CD4-positive, alpha-beta T cell treated with Interleukin-12 subunit alpha and Interleukin-12 subunit beta, for 1 hour (primary cell): ENCODE data around the gene HPS3.
"Not testable (repeated sequence)": the region's sequence is repeated elsewhere in the genome, so short reads cannot be mapped to it uniquely, and the experiment has no call there.

Experiments
- DNase-seq: peaks from one replicate; pipeline ENCODE4 v3.0.0-alpha.2; 2020

The HPS3 gene

GRCh38 chr3:149129326-149130205 lies at the start of gene HPS3:
TSS of gene HPS3 (plus strand) at chr3:149129638. CDS start at chr3:149129724, 86 bp downstream.
- peak; percentile 83 for DNase-seq

- DNase-seq: no peak
These were observed 49.3 kb upstream of the HPS3 start for GRCh38 chr3:149080011-149080698.

GRCh38 chr3:149080699-149081091 lies 48.7 kb upstream of the HPS3 start:
- DNase-seq: no peak

- no peak for DNase-seq
These were observed 47.7 kb upstream of the HPS3 start for GRCh38 chr3:149081772-149082171.

GRCh38 chr3:149085828-149086231 lies 43.6 kb upstream of the HPS3 start:
- peak; percentile 24 for DNase-seq

- peak; percentile 95 for DNase-seq
These were observed 43.0 kb upstream of the HPS3 start, which contains the start of gene HLTF for GRCh38 chr3:149086232-149086988. TSS of gene HLTF (minus strand) at chr3:149086533. CDS start at chr3:149086336, 197 bp downstream.

- no peak for DNase-seq
These were observed 42.2 kb upstream of the HPS3 start for GRCh38 chr3:149087208-149087607.

- DNase-seq: no peak
These were observed 40.0 kb upstream of the HPS3 start for GRCh38 chr3:149089395-149089794.

- no peak for DNase-seq
These were observed 39.0 kb upstream of the HPS3 start for GRCh38 chr3:149090461-149090860.

GRCh38 chr3:149090907-149091306 lies 38.5 kb upstream of the HPS3 start:
- no peak for DNase-seq

- no peak for DNase-seq
These were observed 37.5 kb upstream of the HPS3 start for GRCh38 chr3:149091983-149092382.

- DNase-seq: no peak
These were observed 34.0 kb upstream of the HPS3 start for GRCh38 chr3:149095487-149095886.

GRCh38 chr3:149097987-149098386 lies 31.5 kb upstream of the HPS3 start:
- DNase-seq: not testable (repeated sequence)

- no peak for DNase-seq
These were observed 28.3 kb upstream of the HPS3 start for GRCh38 chr3:149101154-149101553.

GRCh38 chr3:149101641-149102040 lies 27.8 kb upstream of the HPS3 start:
- no peak for DNase-seq

GRCh38 chr3:149104484-149104883 lies 25.0 kb upstream of the HPS3 start:
- no peak for DNase-seq

GRCh38 chr3:149114458-149114857 lies 15.0 kb upstream of the HPS3 start:
- DNase-seq: no peak

GRCh38 chr3:149115114-149115513 lies 14.3 kb upstream of the HPS3 start:
- no peak for DNase-seq

- no peak for DNase-seq
These were observed 10.7 kb upstream of the HPS3 start for GRCh38 chr3:149118724-149119123.

GRCh38 chr3:149119466-149119865 lies 10.0 kb upstream of the HPS3 start:
- DNase-seq: no peak

- peak; percentile 69 for DNase-seq
These were observed 9.1 kb upstream of the HPS3 start for GRCh38 chr3:149120051-149120972.
